HepG2 (cell line): Measurements from ENCODE around the gene BACH2. TPM values are rescaled to one million over a fixed set of nuclear protein-coding genes. Genes with fewer than 3 reads are reported as not detected.

Source experiments
- ATAC-seq: fragments of 200-7000 bp; cut with Tn5 transposase; 3 replicates; pipeline ENCODE4 v1.9.1; 2020; ENCODE audit warnings: mild to moderate bottlenecking, moderate library complexity
- BruUV-seq: library from RNA; stranded (reverse); fragments of 400-500 nt; replicated peaks from 2 replicates; lab custom pipeline; 2021; lab: Mats Ljungman, UMichigan
- CTCF ChIA-PET: fragments of 300-600 bp; formaldehyde crosslinking; extraction: SDS; loops from one replicate; lab custom pipeline; 2021; ENCODE audit warnings: low total read pairs, inconsistent platforms, low intra/inter-chr PET ratio; lab: Yijun Ruan, JAX
- POLR2A ChIA-PET: fragments of 350-600 bp; sonication (Branson Sonifier 250); formaldehyde crosslinking; loops from one replicate; lab custom pipeline; 2020; ENCODE audit warnings: antibody characterized with exemption, inconsistent platforms; lab: Yijun Ruan, JAX
- DNase-seq: peaks from one replicate; pipeline ENCODE4 v3.0.0-alpha.2; 2015; ENCODE audit warnings: low spot score
- FAIRE-seq: peaks from 3 replicates; lab custom pipeline; 2011; peaks lifted over from hg19 to GRCh38; lab: Jason Lieb, UNC
- H2AFZ ChIP-seq: one replicate; pipeline ENCODE4 v1.6.1; 2011; ENCODE audit warnings: low read length, inconsistent platforms
- H3K27ac ChIP-seq: fragments of 300-600 bp; 3 replicates; pipeline ENCODE4 v1.8.0; 2011; ENCODE audit warnings: mixed run types, mild to moderate bottlenecking, mixed read lengths, low read length, inconsistent platforms; ENCODE audit not compliant: insufficient read depth; ENCODE audit errors: extremely low read length
- H3K27me3 ChIP-seq, 2 experiments: fragments of 200-600 bp in 1 of 2; 2 replicates in 1 of 2; 3 replicates in 1 of 2; pipeline versions ENCODE4 v1.6.0 to v1.8.0; 2011; ENCODE audit warnings: low read length in 2 of 2, mild to moderate bottlenecking in 2 of 2, moderate library complexity in 2 of 2, inconsistent platforms in 1 of 2; ENCODE audit not compliant: insufficient read depth in 2 of 2, control insufficient read depth in 1 of 2
- H3K36me3 ChIP-seq, 2 experiments: fragments of 200-600 bp in 1 of 2; replicated peaks in 1 of 2; 2 replicates in 1 of 2; 3 replicates in 1 of 2; pipeline versions ENCODE4 v1.5.1 to v1.8.0; 2011; ENCODE audit warnings: low read length in 2 of 2, inconsistent platforms in 1 of 2; ENCODE audit not compliant: insufficient read depth in 2 of 2, control insufficient read depth in 1 of 2
- H3K4me1 ChIP-seq: 2 replicates; pipeline ENCODE4 v1.5.1; 2012; ENCODE audit warnings: low read length, inconsistent platforms; ENCODE audit not compliant: insufficient read depth
- H3K4me2 ChIP-seq: 2 replicates; pipeline ENCODE4 v1.6.0; 2011; ENCODE audit warnings: low read depth, low read length, inconsistent platforms
- H3K4me3 ChIP-seq, 3 experiments: fragments of 200-600 bp in 1 of 3; sonication (generic), shearing (Covaris generic) in 1 of 3; replicated peaks in 1 of 3; 2 replicates each; pipeline ENCODE4 v1.5.1; 2011 to 2016; ENCODE audit warnings: low read length in 3 of 3, inconsistent platforms in 2 of 3, low read depth in 2 of 3, mild to moderate bottlenecking in 2 of 3, control low read depth in 1 of 3, mixed read lengths in 1 of 3; ENCODE audit not compliant: insufficient read depth in 1 of 3
- H3K79me2 ChIP-seq: one replicate; pipeline ENCODE4 v1.6.1; 2011; ENCODE audit warnings: low read length, inconsistent platforms; ENCODE audit not compliant: insufficient read depth
- H3K9ac ChIP-seq: 2 replicates; pipeline ENCODE4 v1.6.0; 2011; ENCODE audit warnings: mild to moderate bottlenecking, low read depth, low read length, inconsistent platforms; ENCODE audit not compliant: insufficient read depth
- H3K9me3 ChIP-seq: 2 replicates; pipeline ENCODE4 v1.5.1; 2012; ENCODE audit warnings: mild to moderate bottlenecking, low read length
- H4K20me1 ChIP-seq: 2 replicates; pipeline ENCODE4 v1.6.0; 2011; ENCODE audit warnings: inconsistent platforms, mild to moderate bottlenecking, low read length, moderate library complexity; ENCODE audit not compliant: insufficient read depth
- DBP ChIP-seq: sonication (generic); formaldehyde crosslinking; IDR thresholded peaks from 2 replicates; pipeline ENCODE4 v1.4.0; 2020; ENCODE audit warnings: missing genetic modification reagents; ENCODE audit errors: not compliant biosample characterization
- ELK4 ChIP-seq: sonication (generic); formaldehyde crosslinking; IDR thresholded peaks from 2 replicates; pipeline ENCODE4 v1.9.0; 2021; ENCODE audit warnings: missing genetic modification reagents, borderline replicate concordance
- KAT2B ChIP-seq: fragments of 150-350 bp; IDR thresholded peaks from 2 replicates; pipeline ENCODE4 v1.6.1; 2014; ENCODE audit warnings: low read depth, low read length, borderline replicate concordance
- NR0B2 ChIP-seq: sonication (generic); formaldehyde crosslinking; IDR thresholded peaks from 2 replicates; pipeline ENCODE4 v1.4.0; 2020; ENCODE audit warnings: mild to moderate bottlenecking, missing genetic modification reagents
- PRMT3 ChIP-seq: sonication (generic); formaldehyde crosslinking; IDR thresholded peaks from 2 replicates; pipeline ENCODE4 v1.8.1; 2022; ENCODE audit warnings: low read depth, mild to moderate bottlenecking, moderate library complexity, missing genetic modification reagents, borderline replicate concordance
- SIX4 ChIP-seq: sonication (generic); formaldehyde crosslinking; IDR thresholded peaks from 2 replicates; pipeline ENCODE4 v1.4.0; 2020; ENCODE audit warnings: missing genetic modification reagents
- TAF15 ChIP-seq: fragments of 200-400 bp; formaldehyde crosslinking; IDR thresholded peaks from one replicate; pipeline ENCODE4 v1.6.1; 2018; ENCODE audit warnings: mild to moderate bottlenecking, low read depth, low read length; ENCODE audit not compliant: poor library complexity, severe bottlenecking
- ZBTB1 ChIP-seq: sonication (generic); formaldehyde crosslinking; IDR thresholded peaks from 2 replicates; pipeline ENCODE4 v1.4.0; 2020; ENCODE audit warnings: missing genetic modification reagents, borderline replicate concordance
- ZC3H4 ChIP-seq: sonication (generic); formaldehyde crosslinking; IDR thresholded peaks from 2 replicates; pipeline ENCODE4 v1.4.0; 2020; ENCODE audit warnings: missing genetic modification reagents, borderline replicate concordance
- ZNF180 ChIP-seq: sonication (generic); formaldehyde crosslinking; IDR thresholded peaks from 2 replicates; pipeline ENCODE4 v1.4.0; 2020; ENCODE audit warnings: low read depth, missing genetic modification reagents, borderline replicate concordance
- ZNF580 ChIP-seq: IDR thresholded peaks from 2 replicates; pipeline ENCODE4 v1.6.1; 2016; ENCODE audit warnings: low read depth, borderline replicate concordance
- WGBS: methylation state at CpG from one replicate; pipeline ENCODE4 v1.1.6; 2017; ENCODE audit warnings: low lambda C conversion rate; 5-methylcytosine and 5-hydroxymethylcytosine counted together
- in situ Hi-C: cut with HindIII; loops from 2 replicates; pipeline ENCODE4 v1.10.0; 2017; ENCODE audit warnings: low pct_unique_long_range_greater_than_20kb; ENCODE audit not compliant: extremely low pct_ligation_motif_present
- intact Hi-C: fragments of 100-400 bp; cut with micrococcal nuclease; formaldehyde crosslinking; loops from one replicate; pipeline ENCODE4 v1.10.0; 2022; ENCODE audit not compliant: unreplicated experiment
- polyA plus RNA-seq, 8 experiments: library from polyadenylated mRNA; depleted of rRNA in 3 of 8; stranded (reverse) in 7 of 8; unstranded in 1 of 8; fragments of >200 nt; fragmentation: Illumina TruSeq in 4 of 8; extraction: Trizol in 4 of 8; gene quantifications; 2 replicates each; pipeline versions ENCODE4 v1.2.1 to v1.2.3, GENCODE V29; 2011 to 2016; ENCODE audit warnings: low read depth in 4 of 8, missing spikeins in 1 of 8, mixed read lengths in 1 of 8; ENCODE audit not compliant: insufficient read depth in 1 of 8
- total RNA-seq, 5 experiments: library from RNA; depleted of rRNA; stranded (reverse); fragments of >200 nt; fragmentation: Illumina TruSeq; extraction: Trizol; gene quantifications; 2 replicates each; pipeline ENCODE4 v1.2.3, GENCODE V29; 2016; ENCODE audit warnings: low read depth in 1 of 5
- TF ChIP-seq, protein P1 (sequence below): sonication (generic); formaldehyde crosslinking; IDR thresholded peaks from 2 replicates; pipeline ENCODE4 v1.4.0; 2020; ENCODE audit warnings: missing genetic modification reagents
- TF ChIP-seq, protein P2 (sequence below): sonication (generic); formaldehyde crosslinking; IDR thresholded peaks from 2 replicates; pipeline ENCODE4 v1.5.1; 2020; ENCODE audit warnings: missing genetic modification reagents, mild to moderate bottlenecking, borderline replicate concordance
- TF ChIP-seq, protein P3 (sequence below): sonication (generic); formaldehyde crosslinking; IDR thresholded peaks from 2 replicates; pipeline ENCODE4 v1.5.1; 2020; ENCODE audit warnings: missing genetic modification reagents, mild to moderate bottlenecking, borderline replicate concordance

The BACH2 gene
- total and polyA plus RNA-seq, 2 of the 13 experiments (the other 11 are each of a cell fraction or from before 2014, with no cell fraction given) = 0.01 TPM; not detected in 1

GRCh38 chr6:90123831-90124230 is 172.8 kb downstream of the BACH2 start:
- Histone ChIP-seq H3K27me3 (no peaks in the 10 kb centered on the region; a peak in 1 of 5 replicates), H3K4me3 (no peak overlapping the region), H3K36me3 (no peaks in the 10 kb centered on the region), H3K27ac (no peak overlapping the region), H2AFZ (no peak overlapping the region), H4K20me1 (no peaks in the 10 kb centered on the region), H3K9me3 (no peaks in the 10 kb centered on the region), H3K79me2 (no peaks in the 10 kb centered on the region), H3K4me2 (no peak overlapping the region), H3K4me1 (no peaks in the 10 kb centered on the region), H3K9ac (no peak overlapping the region)
- BruUV-seq = no TSS peak
- 33% methylated on average over 7 of the region's 7 CpGs for WGBS
- ChIA-PET CTCF (no interaction called here), POLR2A (no interaction called here)
- in situ Hi-C loops (no loop called here), intact Hi-C loops (no loop called here)
- FAIRE-seq (no peak), DNase-seq (no peak), ATAC-seq (no peak)
- TF ChIP-seq ZNF180 (CRISPR knock-in tag) = no peak
- TF ChIP-seq DBP (CRISPR knock-in tag) = no peak
- no peak for TF ChIP-seq PRMT3 (CRISPR knock-in tag)
- TF ChIP-seq, protein P1, sequence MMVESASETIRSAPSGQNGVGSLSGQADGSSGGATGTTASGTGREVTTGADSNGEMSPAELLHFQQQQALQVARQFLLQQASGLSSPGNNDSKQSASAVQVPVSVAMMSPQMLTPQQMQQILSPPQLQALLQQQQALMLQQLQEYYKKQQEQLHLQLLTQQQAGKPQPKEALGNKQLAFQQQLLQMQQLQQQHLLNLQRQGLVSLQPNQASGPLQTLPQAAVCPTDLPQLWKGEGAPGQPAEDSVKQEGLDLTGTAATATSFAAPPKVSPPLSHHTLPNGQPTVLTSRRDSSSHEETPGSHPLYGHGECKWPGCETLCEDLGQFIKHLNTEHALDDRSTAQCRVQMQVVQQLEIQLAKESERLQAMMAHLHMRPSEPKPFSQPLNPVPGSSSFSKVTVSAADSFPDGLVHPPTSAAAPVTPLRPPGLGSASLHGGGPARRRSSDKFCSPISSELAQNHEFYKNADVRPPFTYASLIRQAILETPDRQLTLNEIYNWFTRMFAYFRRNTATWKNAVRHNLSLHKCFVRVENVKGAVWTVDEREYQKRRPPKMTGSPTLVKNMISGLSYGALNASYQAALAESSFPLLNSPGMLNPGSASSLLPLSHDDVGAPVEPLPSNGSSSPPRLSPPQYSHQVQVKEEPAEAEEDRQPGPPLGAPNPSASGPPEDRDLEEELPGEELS (CRISPR knock-in tag) = no peak
- TF ChIP-seq NR0B2 (CRISPR knock-in tag) = no peak
- no peak for TF ChIP-seq ZNF580 (CRISPR knock-in tag)
- TF ChIP-seq ELK4 (CRISPR knock-in tag) = no peak
- no peak for TF ChIP-seq ZBTB1 (CRISPR knock-in tag)
- TF ChIP-seq SIX4 (CRISPR knock-in tag) = no peak
- no peak for TF ChIP-seq ZC3H4 (CRISPR knock-in tag)
- TF ChIP-seq, protein P2, sequence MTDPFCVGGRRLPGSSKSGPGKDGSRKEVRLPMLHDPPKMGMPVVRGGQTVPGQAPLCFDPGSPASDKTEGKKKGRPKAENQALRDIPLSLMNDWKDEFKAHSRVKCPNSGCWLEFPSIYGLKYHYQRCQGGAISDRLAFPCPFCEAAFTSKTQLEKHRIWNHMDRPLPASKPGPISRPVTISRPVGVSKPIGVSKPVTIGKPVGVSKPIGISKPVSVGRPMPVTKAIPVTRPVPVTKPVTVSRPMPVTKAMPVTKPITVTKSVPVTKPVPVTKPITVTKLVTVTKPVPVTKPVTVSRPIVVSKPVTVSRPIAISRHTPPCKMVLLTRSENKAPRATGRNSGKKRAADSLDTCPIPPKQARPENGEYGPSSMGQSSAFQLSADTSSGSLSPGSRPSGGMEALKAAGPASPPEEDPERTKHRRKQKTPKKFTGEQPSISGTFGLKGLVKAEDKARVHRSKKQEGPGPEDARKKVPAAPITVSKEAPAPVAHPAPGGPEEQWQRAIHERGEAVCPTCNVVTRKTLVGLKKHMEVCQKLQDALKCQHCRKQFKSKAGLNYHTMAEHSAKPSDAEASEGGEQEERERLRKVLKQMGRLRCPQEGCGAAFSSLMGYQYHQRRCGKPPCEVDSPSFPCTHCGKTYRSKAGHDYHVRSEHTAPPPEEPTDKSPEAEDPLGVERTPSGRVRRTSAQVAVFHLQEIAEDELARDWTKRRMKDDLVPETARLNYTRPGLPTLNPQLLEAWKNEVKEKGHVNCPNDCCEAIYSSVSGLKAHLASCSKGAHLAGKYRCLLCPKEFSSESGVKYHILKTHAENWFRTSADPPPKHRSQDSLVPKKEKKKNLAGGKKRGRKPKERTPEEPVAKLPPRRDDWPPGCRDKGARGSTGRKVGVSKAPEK (CRISPR knock-in tag) = no peak
- TF ChIP-seq KAT2B = no peak
- TF ChIP-seq, protein P3, sequence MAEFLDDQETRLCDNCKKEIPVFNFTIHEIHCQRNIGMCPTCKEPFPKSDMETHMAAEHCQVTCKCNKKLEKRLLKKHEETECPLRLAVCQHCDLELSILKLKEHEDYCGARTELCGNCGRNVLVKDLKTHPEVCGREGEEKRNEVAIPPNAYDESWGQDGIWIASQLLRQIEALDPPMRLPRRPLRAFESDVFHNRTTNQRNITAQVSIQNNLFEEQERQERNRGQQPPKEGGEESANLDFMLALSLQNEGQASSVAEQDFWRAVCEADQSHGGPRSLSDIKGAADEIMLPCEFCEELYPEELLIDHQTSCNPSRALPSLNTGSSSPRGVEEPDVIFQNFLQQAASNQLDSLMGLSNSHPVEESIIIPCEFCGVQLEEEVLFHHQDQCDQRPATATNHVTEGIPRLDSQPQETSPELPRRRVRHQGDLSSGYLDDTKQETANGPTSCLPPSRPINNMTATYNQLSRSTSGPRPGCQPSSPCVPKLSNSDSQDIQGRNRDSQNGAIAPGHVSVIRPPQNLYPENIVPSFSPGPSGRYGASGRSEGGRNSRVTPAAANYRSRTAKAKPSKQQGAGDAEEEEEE (CRISPR knock-in tag) = no peak
- no peak for TF ChIP-seq TAF15
